CD14-positive monocyte (primary cell): ENCODE data around the gene ATXN7L1. TPM values are rescaled to one million over a fixed set of nuclear protein-coding genes. Genes with fewer than 3 reads are reported as not detected.

ENCODE experiments used
- DNase-seq, 3 donors: peaks; one replicate each; pipeline ENCODE4 v3.0.0-alpha.2; 2011 to 2022
- H2AFZ ChIP-seq: 2 replicates; pipeline ENCODE4 v1.6.0; 2012; ENCODE audit warnings: mild to moderate bottlenecking, low read depth, low read length, inconsistent platforms; ENCODE audit not compliant: insufficient read depth, poor library complexity, severe bottlenecking
- H3K27ac ChIP-seq, 2 donors: 1 replicate in 1 of 2; 2 replicates in 1 of 2; pipeline ENCODE4 v1.5.1; 2012 to 2013; ENCODE audit warnings: low read length in 2 of 2, control low read depth in 1 of 2, inconsistent platforms in 1 of 2, low read depth in 1 of 2, mild to moderate bottlenecking in 1 of 2
- H3K27me3 ChIP-seq, 2 donors: one replicate each; pipeline versions ENCODE4 v1.6.0 to v1.6.1; 2011 to 2013; ENCODE audit warnings: low read length in 2 of 2; ENCODE audit not compliant: control insufficient read depth in 2 of 2, insufficient read depth in 2 of 2
- H3K36me3 ChIP-seq, 2 donors: replicated peaks in 1 of 2; 1 replicate in 1 of 2; 2 replicates in 1 of 2; pipeline versions ENCODE4 v1.5.1 to v1.6.1; 2012 to 2013; ENCODE audit warnings: low read length in 2 of 2, control low read depth in 1 of 2, inconsistent platforms in 1 of 2, mild to moderate bottlenecking in 1 of 2; ENCODE audit not compliant: insufficient read depth in 2 of 2, control insufficient read depth in 1 of 2
- H3K4me1 ChIP-seq, 2 donors: 1 replicate in 1 of 2; 2 replicates in 1 of 2; pipeline versions ENCODE4 v1.5.1 to v1.6.1; 2012 to 2013; ENCODE audit warnings: low read length in 2 of 2, control low read depth in 1 of 2, inconsistent platforms in 1 of 2, mild to moderate bottlenecking in 1 of 2, moderate library complexity in 1 of 2; ENCODE audit not compliant: insufficient read depth in 2 of 2, control insufficient read depth in 1 of 2
- H3K4me2 ChIP-seq: replicated peaks from 2 replicates; pipeline ENCODE3; 2012; ENCODE audit warnings: low read length, moderate library complexity, mild to moderate bottlenecking; ENCODE audit not compliant: poor library complexity, severe bottlenecking; ENCODE audit errors: extremely low read depth
- H3K4me3 ChIP-seq, 3 experiments: fragments of 200-600 bp in 1 of 3; sonication (generic) in 1 of 3; replicated peaks in 1 of 3; 1 replicate in 2 of 3; 2 replicates in 1 of 3; pipeline ENCODE4 v1.5.1; 2011 to 2013; ENCODE audit warnings: low read length in 3 of 3, mild to moderate bottlenecking in 3 of 3, control low read depth in 2 of 3, low read depth in 2 of 3, inconsistent platforms in 1 of 3, moderate library complexity in 1 of 3
- H3K79me2 ChIP-seq: 2 replicates; pipeline ENCODE4 v1.6.0; 2012; ENCODE audit warnings: mild to moderate bottlenecking, control low read depth, inconsistent platforms, low read length, moderate library complexity; ENCODE audit not compliant: insufficient read depth
- H3K9ac ChIP-seq: 2 replicates; pipeline ENCODE4 v1.6.0; 2017; ENCODE audit warnings: low read length, mild to moderate bottlenecking; ENCODE audit not compliant: insufficient read depth, poor library complexity, severe bottlenecking
- H3K9me3 ChIP-seq, 2 donors: replicated peaks in 1 of 2; 1 replicate in 1 of 2; 2 replicates in 1 of 2; pipeline versions ENCODE4 v1.5.1 to v1.6.1; 2012 to 2013; ENCODE audit warnings: low read length in 2 of 2, control low read depth in 1 of 2; ENCODE audit not compliant: control insufficient read depth in 1 of 2, insufficient read depth in 1 of 2
- H4K20me1 ChIP-seq: 2 replicates; pipeline ENCODE4 v1.6.0; 2012; ENCODE audit warnings: mild to moderate bottlenecking, low read length, control low read depth, moderate library complexity; ENCODE audit not compliant: insufficient read depth
- H3K27ac Mint-ChIP-seq, 7 donors: one replicate each; pipeline ENCODE4 v1.8.0; 2020; ENCODE audit warnings: mild to moderate bottlenecking in 7 of 7, mixed read lengths in 7 of 7, moderate library complexity in 6 of 7, inconsistent platforms in 2 of 7
- H3K27me3 Mint-ChIP-seq, 3 donors: one replicate each; pipeline ENCODE4 v1.8.0; 2021 to 2022; ENCODE audit warnings: low read depth in 3 of 3, mild to moderate bottlenecking in 3 of 3, mixed read lengths in 3 of 3, moderate library complexity in 3 of 3, inconsistent platforms in 1 of 3
- H3K36me3 Mint-ChIP-seq, 2 donors: one replicate each; pipeline ENCODE4 v1.8.0; 2020; ENCODE audit warnings: mixed read lengths in 2 of 2, inconsistent platforms in 1 of 2, mild to moderate bottlenecking in 1 of 2
- H3K4me1 Mint-ChIP-seq: one replicate; pipeline ENCODE4 v1.8.0; 2020; ENCODE audit warnings: mild to moderate bottlenecking, mixed read lengths
- H3K4me3 Mint-ChIP-seq, 2 donors: one replicate each; pipeline ENCODE4 v1.8.0; 2020; ENCODE audit warnings: mild to moderate bottlenecking in 2 of 2, mixed read lengths in 2 of 2, moderate library complexity in 1 of 2
- H3K9me3 Mint-ChIP-seq, 7 donors: one replicate each; pipeline ENCODE4 v1.8.0; 2020 to 2022; ENCODE audit warnings: mixed read lengths in 7 of 7, mild to moderate bottlenecking in 6 of 7, moderate library complexity in 6 of 7, inconsistent platforms in 2 of 7
- WGBS: methylation state at CpG from one replicate; pipeline ENCODE4 v1.1.5; 2013; ENCODE audit warnings: missing lambda C conversion rate; ENCODE audit not compliant: insufficient coverage; 5-methylcytosine and 5-hydroxymethylcytosine counted together
- intact Hi-C, 2 donors: fragments of 100-400 bp; cut with micrococcal nuclease; formaldehyde crosslinking; loops; one replicate each; pipeline versions ENCODE4 v1.15.0 to v1.15.1; 2023
- polyA plus RNA-seq, 3 donors: library from polyadenylated mRNA; depleted of rRNA in 1 of 3; unstranded in 2 of 3; stranded (reverse) in 1 of 3; fragments of 300-500 nt in 2 of 3; fragments of >200 nt in 1 of 3; fragmentation: Illumina TruSeq in 2 of 3; gene quantifications; 1 replicate in 2 of 3; 2 replicates in 1 of 3; pipeline ENCODE4 v1.2.3, GENCODE V29; 2012 to 2021
- TF ChIP-seq, protein P1 (sequence below): fragments of 200-600 bp; IDR thresholded peaks from one replicate; pipeline ENCODE4 v1.8.0; 2022; ENCODE audit warnings: antibody characterized with exemption, mild to moderate bottlenecking

Gene ATXN7L1
- polyA plus RNA-seq, 3 donors, result 4.5 to 12.2 (median 11.2) TPM

DNA sequence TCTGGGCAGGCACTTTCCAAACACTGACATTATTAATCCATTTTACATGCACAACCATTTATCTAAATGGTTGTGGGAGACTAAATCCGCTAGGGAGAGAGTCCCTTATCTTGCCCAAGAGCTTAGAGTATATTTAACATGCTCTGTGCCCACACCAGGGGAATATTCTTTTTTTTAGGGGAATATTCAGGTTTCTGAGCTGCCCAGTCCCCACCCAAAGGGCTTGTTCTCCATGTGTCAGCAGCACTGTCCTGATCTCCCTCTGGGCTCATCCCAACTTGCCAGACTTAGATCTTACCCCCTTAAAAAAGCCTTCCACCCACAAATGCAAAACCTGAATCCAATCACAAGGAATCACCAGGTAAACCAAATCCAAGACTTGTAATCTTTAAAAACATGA, 132.1 kb downstream of the ATXN7L1 start:
- H3K9me3 Mint-ChIP-seq, result no peaks in the 10 kb centered on the region
- no peak overlapping the region for H3K4me2 ChIP-seq
- H3K36me3 Mint-ChIP-seq, result peaks cover 7 to 15% of the 10 kb centered on the region in 2 donors
- intact Hi-C loops, result no loop called here
- TF ChIP-seq, protein P1, sequence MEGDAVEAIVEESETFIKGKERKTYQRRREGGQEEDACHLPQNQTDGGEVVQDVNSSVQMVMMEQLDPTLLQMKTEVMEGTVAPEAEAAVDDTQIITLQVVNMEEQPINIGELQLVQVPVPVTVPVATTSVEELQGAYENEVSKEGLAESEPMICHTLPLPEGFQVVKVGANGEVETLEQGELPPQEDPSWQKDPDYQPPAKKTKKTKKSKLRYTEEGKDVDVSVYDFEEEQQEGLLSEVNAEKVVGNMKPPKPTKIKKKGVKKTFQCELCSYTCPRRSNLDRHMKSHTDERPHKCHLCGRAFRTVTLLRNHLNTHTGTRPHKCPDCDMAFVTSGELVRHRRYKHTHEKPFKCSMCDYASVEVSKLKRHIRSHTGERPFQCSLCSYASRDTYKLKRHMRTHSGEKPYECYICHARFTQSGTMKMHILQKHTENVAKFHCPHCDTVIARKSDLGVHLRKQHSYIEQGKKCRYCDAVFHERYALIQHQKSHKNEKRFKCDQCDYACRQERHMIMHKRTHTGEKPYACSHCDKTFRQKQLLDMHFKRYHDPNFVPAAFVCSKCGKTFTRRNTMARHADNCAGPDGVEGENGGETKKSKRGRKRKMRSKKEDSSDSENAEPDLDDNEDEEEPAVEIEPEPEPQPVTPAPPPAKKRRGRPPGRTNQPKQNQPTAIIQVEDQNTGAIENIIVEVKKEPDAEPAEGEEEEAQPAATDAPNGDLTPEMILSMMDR, result no peak
- WGBS, result no CpG with 5 or more reads among the region's 1 CpG
- H3K27ac Mint-ChIP-seq, result no peak overlapping the region
- H3K4me1 Mint-ChIP-seq, result peaks cover 26% of the 10 kb centered on the region
- no peak overlapping the region for H3K4me3 ChIP-seq
- peaks cover 11% of the 10 kb centered on the region for H4K20me1 ChIP-seq
- H3K36me3 ChIP-seq, result no peaks in the 10 kb centered on the region
- no peaks in the 10 kb centered on the region for H3K9me3 ChIP-seq
- H3K4me3 Mint-ChIP-seq, result no peak overlapping the region
- H3K4me1 ChIP-seq, result peaks cover 12 to 20% of the 10 kb centered on the region in 2 donors
- no peak overlapping the region for H2AFZ ChIP-seq
- peaks cover 0 to 3% (median 1%) of the 10 kb centered on the region in 3 donors for H3K27me3 Mint-ChIP-seq
- H3K79me2 ChIP-seq, result no peaks in the 10 kb centered on the region
- no peaks in the 10 kb centered on the region for H3K27me3 ChIP-seq
- no peak overlapping the region for H3K9ac ChIP-seq
- no peak for DNase-seq
- H3K27ac ChIP-seq, result no peak overlapping the region

DNA sequence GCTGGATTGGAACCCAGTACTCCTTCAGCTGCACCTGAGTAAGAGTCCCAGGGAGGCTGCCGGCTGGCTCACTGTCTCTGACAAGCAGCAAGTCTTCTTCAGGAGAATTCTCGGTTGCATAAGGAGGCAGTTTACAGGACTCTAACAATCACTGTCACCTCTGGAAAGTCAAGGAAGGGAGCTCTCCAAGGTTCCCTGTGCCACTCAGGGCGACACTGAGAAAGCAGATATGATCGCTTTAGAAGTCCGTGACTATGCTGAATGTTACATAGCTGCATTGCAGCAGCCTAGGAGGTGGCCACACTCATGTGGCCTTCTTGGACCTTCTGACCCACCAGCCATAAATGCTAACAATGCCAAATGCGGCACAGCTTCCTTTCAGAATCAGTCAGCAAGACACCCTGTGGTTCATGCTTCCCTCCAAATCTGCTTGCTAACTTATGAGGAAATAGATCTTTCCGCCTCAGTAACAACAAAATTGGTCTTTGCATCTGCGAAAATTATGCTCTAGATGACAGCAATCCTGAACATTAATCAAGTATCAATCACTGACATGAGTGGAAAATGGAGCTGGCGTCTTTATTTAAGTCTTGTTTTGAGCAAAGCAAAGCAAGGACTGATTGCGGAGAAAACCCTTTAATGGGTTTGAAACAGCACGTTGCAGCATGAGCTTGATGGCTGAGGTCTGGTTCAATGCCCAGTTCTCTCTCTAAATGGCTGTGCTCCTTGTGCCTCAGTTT, 132.9 kb downstream of the ATXN7L1 start:
- Histone ChIP-seq H3K27ac (no peak overlapping the region), H3K4me2 (no peak overlapping the region), H3K4me1 (peaks cover 12 to 20% of the 10 kb centered on the region in 2 donors), H3K36me3 (no peaks in the 10 kb centered on the region), H2AFZ (no peak overlapping the region), H4K20me1 (peaks cover 11% of the 10 kb centered on the region), H3K9me3 (no peaks in the 10 kb centered on the region), H3K4me3 (no peak overlapping the region), H3K9ac (no peak overlapping the region), H3K27me3 (no peaks in the 10 kb centered on the region), H3K79me2 (no peaks in the 10 kb centered on the region)
- TF ChIP-seq, protein P1, result no peak
- intact Hi-C loops, result no loop called here
- Mint-ChIP-seq H3K27me3 (peaks cover 0 to 3% (median 1%) of the 10 kb centered on the region in 3 donors), H3K36me3 (peaks cover 6 to 9% of the 10 kb centered on the region in 2 donors), H3K4me1 (peaks cover 26% of the 10 kb centered on the region), H3K4me3 (no peak overlapping the region), H3K27ac (peak overlapping the region in 1 of 7 donors; percentile 3), H3K9me3 (no peaks in the 10 kb centered on the region)
- 70% methylated on average over 9 of the region's 11 CpGs for WGBS
- DNase-seq, result peak in 2 of 3 donors; percentile 9 to 10
